IMR-90 (cell line): ENCODE measurements around the gene ANKRD13A. TPM values are rescaled to one million over a fixed set of nuclear protein-coding genes. Genes with fewer than 3 reads are reported as not detected.

Experiments
- ATAC-seq: fragments of 200-7000 bp; cut with Tn5 transposase; 2 replicates; pipeline ENCODE4 v1.9.1; 2020; ENCODE audit warnings: low read depth, mild to moderate bottlenecking, moderate library complexity
- BruUV-seq: library from RNA; stranded (reverse); fragments of 400-500 nt; replicated peaks from 2 replicates; lab custom pipeline; 2021; lab: Mats Ljungman, UMichigan
- CTCF ChIA-PET: fragments of 300-600 bp; formaldehyde crosslinking; extraction: SDS; loops from one replicate; lab custom pipeline; 2021; ENCODE audit warnings: antibody characterized with exemption; lab: Yijun Ruan, JAX
- POLR2A ChIA-PET: fragments of 300-600 bp; sonication (Branson Sonifier 250); formaldehyde crosslinking; loops from one replicate; lab custom pipeline; 2022; ENCODE audit warnings: antibody characterized with exemption; ENCODE audit not compliant: unreplicated experiment; lab: Charles Lee
- DNase-seq: peaks from one replicate; pipeline ENCODE4 v3.0.0; 2013
- H2AFZ ChIP-seq: replicated peaks from 2 replicates; pipeline ENCODE3; 2013; ENCODE audit warnings: low read length, mild to moderate bottlenecking; ENCODE audit not compliant: poor library complexity
- H2AK5ac ChIP-seq: 2 replicates; pipeline ENCODE4 v1.6.1; 2013; ENCODE audit warnings: low read depth, low read length, inconsistent platforms
- H2AK9ac ChIP-seq: replicated peaks from 2 replicates; pipeline ENCODE3; 2013; ENCODE audit warnings: mild to moderate bottlenecking, low read depth, low read length, moderate library complexity; ENCODE audit not compliant: poor library complexity
- H2BK120ac ChIP-seq: 2 replicates; pipeline ENCODE4 v1.6.1; 2013; ENCODE audit warnings: low read depth, low read length, inconsistent platforms
- H2BK15ac ChIP-seq: 3 replicates; pipeline ENCODE4 v1.6.1; 2013; ENCODE audit warnings: low read depth, low read length, inconsistent platforms
- H2BK20ac ChIP-seq: 2 replicates; pipeline ENCODE4 v1.6.1; 2013; ENCODE audit warnings: low read depth, mild to moderate bottlenecking, inconsistent platforms, low read length, moderate library complexity
- H2BK5ac ChIP-seq: 2 replicates; pipeline ENCODE4 v1.6.1; 2013; ENCODE audit warnings: mild to moderate bottlenecking, low read depth, low read length, inconsistent platforms; ENCODE audit not compliant: poor library complexity, severe bottlenecking
- H3K14ac ChIP-seq: replicated peaks from 2 replicates; pipeline ENCODE4 v1.6.1; 2013; ENCODE audit warnings: low read depth, low read length, inconsistent platforms
- H3K18ac ChIP-seq: 2 replicates; pipeline ENCODE4 v1.6.1; 2013; ENCODE audit warnings: low read depth, low read length, control low read depth
- H3K23ac ChIP-seq: 2 replicates; pipeline ENCODE4 v1.6.1; 2013; ENCODE audit warnings: low read depth, low read length, inconsistent platforms
- H3K27ac ChIP-seq: 2 replicates; pipeline ENCODE4 v1.5.1; 2013; ENCODE audit warnings: mild to moderate bottlenecking, control low read depth, low read length; ENCODE audit not compliant: insufficient read depth
- H3K27me3 ChIP-seq: 2 replicates; pipeline ENCODE4 v1.6.1; 2013; ENCODE audit warnings: low read length; ENCODE audit not compliant: control insufficient read depth, insufficient read depth
- H3K36me3 ChIP-seq: 2 replicates; pipeline ENCODE4 v1.6.1; 2013; ENCODE audit warnings: low read length, mixed read lengths; ENCODE audit not compliant: control insufficient read depth, insufficient read depth
- H3K4ac ChIP-seq: 2 replicates; pipeline ENCODE4 v1.6.1; 2013; ENCODE audit warnings: low read depth, low read length, inconsistent platforms
- H3K4me1 ChIP-seq: 2 replicates; pipeline ENCODE4 v1.6.1; 2013; ENCODE audit warnings: low read length, mixed read lengths; ENCODE audit not compliant: control insufficient read depth, insufficient read depth
- H3K4me2 ChIP-seq: 2 replicates; pipeline ENCODE4 v1.6.1; 2013; ENCODE audit warnings: low read depth, mild to moderate bottlenecking, control low read depth, low read length, moderate library complexity
- H3K4me3 ChIP-seq: 2 replicates; pipeline ENCODE4 v1.5.1; 2013; ENCODE audit warnings: low read depth, mild to moderate bottlenecking, control low read depth, low read length, moderate library complexity; ENCODE audit not compliant: insufficient read depth
- H3K56ac ChIP-seq: 2 replicates; pipeline ENCODE4 v1.6.1; 2013; ENCODE audit warnings: low read length, inconsistent platforms; ENCODE audit not compliant: insufficient read depth; ENCODE audit errors: extremely low read depth
- H3K79me1 ChIP-seq, 2 experiments: 2 replicates each; pipeline ENCODE4 v1.6.1; 2013; ENCODE audit warnings: low read length in 2 of 2, inconsistent platforms in 1 of 2, low read depth in 1 of 2
- H3K9ac ChIP-seq: 2 replicates; pipeline ENCODE4 v1.6.1; 2013; ENCODE audit warnings: low read depth, low read length, control low read depth
- H3K9me1 ChIP-seq: 2 replicates; pipeline ENCODE4 v1.6.1; 2013; ENCODE audit warnings: low read length, inconsistent platforms; ENCODE audit not compliant: insufficient read depth
- H3K9me3 ChIP-seq: 2 replicates; pipeline ENCODE4 v1.6.1; 2013; ENCODE audit warnings: low read length; ENCODE audit not compliant: control insufficient read depth, insufficient read depth
- H4K20me1 ChIP-seq: 2 replicates; pipeline ENCODE4 v1.6.1; 2013; ENCODE audit warnings: low read length, inconsistent platforms; ENCODE audit not compliant: insufficient read depth
- H4K5ac ChIP-seq: 2 replicates; pipeline ENCODE4 v1.6.1; 2013; ENCODE audit warnings: mild to moderate bottlenecking, low read depth, low read length, control low read depth
- H4K8ac ChIP-seq, 2 experiments: 2 replicates each; pipeline ENCODE4 v1.6.1; 2013; ENCODE audit warnings: low read depth in 2 of 2, low read length in 2 of 2, control low read depth in 1 of 2, inconsistent platforms in 1 of 2
- H4K91ac ChIP-seq: 2 replicates; pipeline ENCODE4 v1.6.1; 2013; ENCODE audit warnings: low read depth, low read length, inconsistent platforms; ENCODE audit not compliant: insufficient read depth
- BHLHE40 ChIP-seq: fragments of 150-350 bp; IDR thresholded peaks from 2 replicates; pipeline ENCODE4 v1.6.1; 2016; ENCODE audit warnings: mild to moderate bottlenecking, low read depth, low read length
- CEBPB ChIP-seq: IDR thresholded peaks from 2 replicates; pipeline ENCODE4 v1.6.1; 2012; ENCODE audit warnings: low read depth, low read length, improper control_type of control experiment
- CHD1 ChIP-seq: IDR thresholded peaks from 2 replicates; pipeline ENCODE4 v1.6.1; 2012; ENCODE audit warnings: low read depth, low read length, improper control_type of control experiment
- MAFK ChIP-seq: IDR thresholded peaks from 2 replicates; pipeline ENCODE4 v1.6.1; 2012; ENCODE audit warnings: low read depth, low read length, improper control_type of control experiment
- MAZ ChIP-seq: IDR thresholded peaks from 2 replicates; pipeline ENCODE4 v1.6.1; 2012; ENCODE audit warnings: low read depth, mild to moderate bottlenecking, low read length, improper control_type of control experiment, moderate library complexity, borderline replicate concordance
- MXI1 ChIP-seq: IDR thresholded peaks from 2 replicates; pipeline ENCODE4 v1.6.1; 2012; ENCODE audit warnings: low read depth, mild to moderate bottlenecking, low read length, moderate library complexity, borderline replicate concordance
- NFE2L2 ChIP-seq: fragments of 150-350 bp; IDR thresholded peaks from 2 replicates; pipeline ENCODE4 v1.6.1; 2016; ENCODE audit warnings: low read depth, mild to moderate bottlenecking, low read length
- POLR2A ChIP-seq: IDR thresholded peaks from 2 replicates; pipeline ENCODE4 v1.6.1; 2012; ENCODE audit warnings: mild to moderate bottlenecking, low read depth, low read length
- RAD21 ChIP-seq: IDR thresholded peaks from 2 replicates; pipeline ENCODE4 v1.6.1; 2012; ENCODE audit warnings: low read length, improper control_type of control experiment
- RCOR1 ChIP-seq: IDR thresholded peaks from 2 replicates; pipeline ENCODE4 v1.6.1; 2012; ENCODE audit warnings: mild to moderate bottlenecking, low read length, improper control_type of control experiment; ENCODE audit not compliant: insufficient replicate concordance
- RFX5 ChIP-seq: IDR thresholded peaks from 2 replicates; pipeline ENCODE4 v1.8.0; 2012; ENCODE audit warnings: low read depth, mild to moderate bottlenecking, low read length, moderate library complexity
- SMC3 ChIP-seq: fragments of 150-350 bp; IDR thresholded peaks from 2 replicates; pipeline ENCODE4 v1.6.1; 2016; ENCODE audit warnings: low read depth, mild to moderate bottlenecking, antibody characterized with exemption, low read length, moderate library complexity
- WGBS, 2 experiments: methylation state at CpG; one replicate each; pipeline versions ENCODE4 v1.1.5 to v1.1.7; 2013; ENCODE audit warnings: missing lambda C conversion rate in 2 of 2; ENCODE audit not compliant: insufficient read length in 1 of 2; ENCODE audit errors: extremely low coverage in 2 of 2; 5-methylcytosine and 5-hydroxymethylcytosine counted together
- dilution Hi-C: fragments of 300-500 bp; cut with HindIII; formaldehyde crosslinking; loops from one replicate; pipeline ENCODE4 v1.14.3; 2018; ENCODE audit warnings: low sequenced_read_pairs; ENCODE audit not compliant: unreplicated experiment
- in situ Hi-C: fragments of 300-500 bp; cut with MboI; formaldehyde crosslinking; loops from 3 replicates; pipeline ENCODE4 v1.14.3; 2019; ENCODE audit warnings: low sequenced_read_pairs, inconsistent platforms, mixed read lengths
- intact Hi-C: fragments of 100-400 bp; cut with micrococcal nuclease; formaldehyde crosslinking; loops from 2 replicates; pipeline ENCODE4 v1.10.0; 2022
- polyA plus RNA-seq, 3 experiments: library from polyadenylated mRNA; depleted of rRNA; stranded (reverse); fragments of >200 nt; gene quantifications; 2 replicates each; pipeline ENCODE4 v1.2.3, GENCODE V29; 2012; ENCODE audit warnings: low replicate concordance in 1 of 3
- total RNA-seq: library from RNA; depleted of rRNA; stranded (reverse); fragments of >200 nt; gene quantifications from 2 replicates; pipeline ENCODE4 v1.2.3, GENCODE V29; 2012
- TF ChIP-seq, protein P1 (sequence below): fragments of 150-350 bp; IDR thresholded peaks from 2 replicates; pipeline ENCODE4 v1.6.1; 2017; ENCODE audit warnings: mild to moderate bottlenecking, antibody characterized with exemption, low read length, low read depth
- TF ChIP-seq, protein P2 (sequence below): conservative IDR thresholded peaks from 2 replicates; pipeline ENCODE4 v1.5.1; 2012; ENCODE audit warnings: mild to moderate bottlenecking, low read depth, low read length, improper control_type of control experiment
- TF ChIP-seq, protein P3 (sequence below): fragments of 150-350 bp; IDR thresholded peaks from 2 replicates; pipeline ENCODE4 v1.6.1; 2016; ENCODE audit warnings: low read depth, mild to moderate bottlenecking, low read length, moderate library complexity, borderline replicate concordance

ANKRD13A gene
- total and polyA plus RNA-seq, 2 of the 4 experiments (the other 2 are of a cell fraction): 299 to 449 TPM

DNA sequence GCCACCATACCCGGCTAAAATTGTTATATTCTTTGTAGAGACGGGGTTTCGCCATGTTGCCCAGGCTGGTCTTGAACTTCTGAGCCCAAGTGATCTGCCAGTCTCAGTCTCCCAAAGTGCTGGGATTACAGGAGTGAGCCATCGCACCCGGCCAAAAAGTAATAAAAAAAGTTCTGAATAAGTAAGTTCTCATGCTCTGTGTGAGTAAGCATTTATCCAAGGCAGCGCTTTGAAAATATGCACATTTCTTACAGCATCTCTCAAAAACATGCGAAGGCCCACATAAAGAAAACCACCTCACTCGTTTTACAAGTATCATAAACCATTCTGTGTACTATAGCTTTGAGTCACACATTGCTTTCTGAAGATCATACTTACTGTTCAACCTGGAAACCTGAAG is 11.6 kb upstream of the ANKRD13A start:
- no peak overlapping the region for H4K91ac ChIP-seq
- peaks cover 14% of the 10 kb centered on the region for H3K9me1 ChIP-seq
- H2BK5ac ChIP-seq: peak overlapping the region; percentile 81
- no peak overlapping the region; the same call in 1 of the 2 replicates for H3K23ac ChIP-seq
- H3K4me3 ChIP-seq: no peak overlapping the region
- H3K18ac ChIP-seq: no peak overlapping the region
- no peak overlapping the region for H2AFZ ChIP-seq
- ChIA-PET CTCF (interaction anchor here (0.6 to 0.7 kb wide), 3 partner anchors 44 to 517 kb away, joined by 3 read pairs; no protein-coding TSS in a partner anchor), POLR2A (no interaction called here)
- no TSS peak for BruUV-seq
- peak; percentile 69 for ATAC-seq
- H3K56ac ChIP-seq: 0 out of 2 replicates have a peak overlapping the region, but pooled peaks have one; percentile 5
- peaks cover 7% of the 10 kb centered on the region; the same call in 1 of the 2 replicates for H4K20me1 ChIP-seq
- peak; percentile 90 for DNase-seq
- no peak overlapping the region for H2BK120ac ChIP-seq
- peaks cover 31 to 62% of the 10 kb centered on the region in 2 experiments for H3K79me1 ChIP-seq
- peaks cover 30% of the 10 kb centered on the region for H3K36me3 ChIP-seq
- no peak overlapping the region for H2AK5ac ChIP-seq
- H4K8ac ChIP-seq: no peak overlapping the region; a peak in 1 of 4 replicates
- H2BK15ac ChIP-seq: no peak overlapping the region
- dilution Hi-C loops (no loop called here), in situ Hi-C loops (no loop called here), intact Hi-C loops (no loop called here)
- H3K4ac ChIP-seq: peak overlapping the region; percentile 47; the same call in 1 of the 2 replicates
- H2AK9ac ChIP-seq: no peak overlapping the region
- TF ChIP-seq RCOR1: peak; percentile 43
- no peak for TF ChIP-seq BHLHE40
- no peak for TF ChIP-seq RAD21
- TF ChIP-seq MAFK: peak; percentile 43; the same call in 1 of the 2 replicates
- TF ChIP-seq, protein P1, sequence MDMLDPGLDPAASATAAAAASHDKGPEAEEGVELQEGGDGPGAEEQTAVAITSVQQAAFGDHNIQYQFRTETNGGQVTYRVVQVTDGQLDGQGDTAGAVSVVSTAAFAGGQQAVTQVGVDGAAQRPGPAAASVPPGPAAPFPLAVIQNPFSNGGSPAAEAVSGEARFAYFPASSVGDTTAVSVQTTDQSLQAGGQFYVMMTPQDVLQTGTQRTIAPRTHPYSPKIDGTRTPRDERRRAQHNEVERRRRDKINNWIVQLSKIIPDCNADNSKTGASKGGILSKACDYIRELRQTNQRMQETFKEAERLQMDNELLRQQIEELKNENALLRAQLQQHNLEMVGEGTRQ: no peak
- no peak for TF ChIP-seq RFX5
- no peak for TF ChIP-seq MXI1
- TF ChIP-seq, protein P2, sequence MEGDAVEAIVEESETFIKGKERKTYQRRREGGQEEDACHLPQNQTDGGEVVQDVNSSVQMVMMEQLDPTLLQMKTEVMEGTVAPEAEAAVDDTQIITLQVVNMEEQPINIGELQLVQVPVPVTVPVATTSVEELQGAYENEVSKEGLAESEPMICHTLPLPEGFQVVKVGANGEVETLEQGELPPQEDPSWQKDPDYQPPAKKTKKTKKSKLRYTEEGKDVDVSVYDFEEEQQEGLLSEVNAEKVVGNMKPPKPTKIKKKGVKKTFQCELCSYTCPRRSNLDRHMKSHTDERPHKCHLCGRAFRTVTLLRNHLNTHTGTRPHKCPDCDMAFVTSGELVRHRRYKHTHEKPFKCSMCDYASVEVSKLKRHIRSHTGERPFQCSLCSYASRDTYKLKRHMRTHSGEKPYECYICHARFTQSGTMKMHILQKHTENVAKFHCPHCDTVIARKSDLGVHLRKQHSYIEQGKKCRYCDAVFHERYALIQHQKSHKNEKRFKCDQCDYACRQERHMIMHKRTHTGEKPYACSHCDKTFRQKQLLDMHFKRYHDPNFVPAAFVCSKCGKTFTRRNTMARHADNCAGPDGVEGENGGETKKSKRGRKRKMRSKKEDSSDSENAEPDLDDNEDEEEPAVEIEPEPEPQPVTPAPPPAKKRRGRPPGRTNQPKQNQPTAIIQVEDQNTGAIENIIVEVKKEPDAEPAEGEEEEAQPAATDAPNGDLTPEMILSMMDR: no peak
- TF ChIP-seq CEBPB: 0 out of 2 replicates have a peak, but pooled peaks have one; percentile 3
- no peak for TF ChIP-seq CHD1
- peak; percentile 21; the same call in 1 of the 2 replicates for TF ChIP-seq NFE2L2
- TF ChIP-seq POLR2A: no peak
- no peak for TF ChIP-seq MAZ
- TF ChIP-seq, protein P3, sequence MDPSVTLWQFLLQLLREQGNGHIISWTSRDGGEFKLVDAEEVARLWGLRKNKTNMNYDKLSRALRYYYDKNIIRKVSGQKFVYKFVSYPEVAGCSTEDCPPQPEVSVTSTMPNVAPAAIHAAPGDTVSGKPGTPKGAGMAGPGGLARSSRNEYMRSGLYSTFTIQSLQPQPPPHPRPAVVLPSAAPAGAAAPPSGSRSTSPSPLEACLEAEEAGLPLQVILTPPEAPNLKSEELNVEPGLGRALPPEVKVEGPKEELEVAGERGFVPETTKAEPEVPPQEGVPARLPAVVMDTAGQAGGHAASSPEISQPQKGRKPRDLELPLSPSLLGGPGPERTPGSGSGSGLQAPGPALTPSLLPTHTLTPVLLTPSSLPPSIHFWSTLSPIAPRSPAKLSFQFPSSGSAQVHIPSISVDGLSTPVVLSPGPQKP: no peak
- no peak for TF ChIP-seq SMC3
- no peak overlapping the region for H4K5ac ChIP-seq
- WGBS, 2 experiments: 86% methylated on average over 2 of the region's 8 CpGs; no CpG with 5 or more reads in 1 of the 2 experiments
- no peaks in the 10 kb centered on the region for H3K27me3 ChIP-seq
- peak overlapping the region; percentile 6; the same call in 1 of the 2 replicates for H3K27ac ChIP-seq
- no peak overlapping the region; the same call in 1 of the 2 replicates for H3K14ac ChIP-seq
- H3K9me3 ChIP-seq: no peaks in the 10 kb centered on the region
- no peak overlapping the region for H3K4me2 ChIP-seq
- H3K9ac ChIP-seq: no peak overlapping the region
- no peak overlapping the region for H2BK20ac ChIP-seq
- peaks cover 13% of the 10 kb centered on the region for H3K4me1 ChIP-seq
